ENCODE data around the gene ERC1. TPM values are rescaled to one million over a fixed set of nuclear protein-coding genes. Genes with fewer than 3 reads are reported as not detected.

ERC1 gene
- total and polyA plus RNA-seq, 9 of the 15 experiments (the other 6 are each of a cell fraction or from before 2014, with no cell fraction given): 0.74 to 11.8 (median 4.8) TPM

GRCh38 chr12:1499351-1499750 is 508.3 kb downstream of the ERC1 start:
- intact Hi-C loops (cut with micrococcal nuclease): no loop called here
- TF ChIP-seq NCOA4 (IDR thresholded peaks at IDR 0.05; ENCODE audit: partially characterized antibody): no peak
- TF ChIP-seq SNIP1 (IDR thresholded peaks at IDR 0.05; ENCODE audit: low read depth): no peak
- TF ChIP-seq MEF2A (IDR thresholded peaks at IDR 0.05; ENCODE audit: control insufficient read depth, low read depth, low read length): no peak
- TF ChIP-seq RUNX1 (IDR thresholded peaks at IDR 0.05; ENCODE audit: low read depth): no peak
- TF ChIP-seq DACH1 (IDR thresholded peaks at IDR 0.05; ENCODE audit: partially characterized antibody): no peak
- no peak for TF ChIP-seq HNRNPLL (IDR thresholded peaks at IDR 0.05; ENCODE audit: low read depth, low read length, poor library complexity, severe bottlenecking)
- no peak for TF ChIP-seq ZNF224 (CRISPR knock-in tag; IDR thresholded peaks at IDR 0.05)
- TF ChIP-seq, protein P1, sequence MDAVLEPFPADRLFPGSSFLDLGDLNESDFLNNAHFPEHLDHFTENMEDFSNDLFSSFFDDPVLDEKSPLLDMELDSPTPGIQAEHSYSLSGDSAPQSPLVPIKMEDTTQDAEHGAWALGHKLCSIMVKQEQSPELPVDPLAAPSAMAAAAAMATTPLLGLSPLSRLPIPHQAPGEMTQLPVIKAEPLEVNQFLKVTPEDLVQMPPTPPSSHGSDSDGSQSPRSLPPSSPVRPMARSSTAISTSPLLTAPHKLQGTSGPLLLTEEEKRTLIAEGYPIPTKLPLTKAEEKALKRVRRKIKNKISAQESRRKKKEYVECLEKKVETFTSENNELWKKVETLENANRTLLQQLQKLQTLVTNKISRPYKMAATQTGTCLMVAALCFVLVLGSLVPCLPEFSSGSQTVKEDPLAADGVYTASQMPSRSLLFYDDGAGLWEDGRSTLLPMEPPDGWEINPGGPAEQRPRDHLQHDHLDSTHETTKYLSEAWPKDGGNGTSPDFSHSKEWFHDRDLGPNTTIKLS (IDR thresholded peaks at IDR 0.05; ENCODE audit: borderline replicate concordance, low read depth): no peak
- TF ChIP-seq MYNN (IDR thresholded peaks at IDR 0.05): no peak
- TF ChIP-seq MYNN (CRISPR knock-in tag; IDR thresholded peaks at IDR 0.05): no peak
- no peak for TF ChIP-seq HEY1 (CRISPR knock-in tag; IDR thresholded peaks at IDR 0.05; ENCODE audit: borderline replicate concordance)
- TF ChIP-seq FOXA3 (CRISPR knock-in tag; conservative IDR thresholded peaks at IDR 0.05 in 1 of 2, IDR thresholded peaks at IDR 0.05 in 1 of 2): no peak
- TF ChIP-seq ZNF407 (IDR thresholded peaks at IDR 0.05; ENCODE audit: low read depth): no peak
- TF ChIP-seq TCF7L2 (IDR thresholded peaks at IDR 0.05; ENCODE audit: low read depth, low read length): no peak
- ATAC-seq (no peak), DNase-seq (ENCODE audit: extremely low read depth in 1 of 4, low spot score in 3 of 4) (no peak), FAIRE-seq (no peak)
- Histone ChIP-seq H3K4me3 (no peak overlapping the region), H2AFZ (ENCODE audit: low read depth, low read length) (peak overlapping the region; percentile 88), H4K20me1 (replicated peaks; ENCODE audit: control insufficient read depth, insufficient read depth, low read length) (no peaks in the 10 kb centered on the region), H3K36me3 (ENCODE audit: control insufficient read depth, insufficient read depth, low read length) (no peaks in the 10 kb centered on the region), H3K9me1 (ENCODE audit: control insufficient read depth, insufficient read depth, low read length) (no peaks in the 10 kb centered on the region), H3K9me3 (replicated peaks; ENCODE audit: control insufficient read depth, insufficient read depth, low read depth, low read length) (no peaks in the 10 kb centered on the region; the same call in none of the 2 replicates), H3K4me2 (ENCODE audit: insufficient read depth, low read length) (0 out of 2 replicates have a peak overlapping the region, but pooled peaks have one; percentile 77), H3K27me3 (ENCODE audit: control insufficient read depth in 2 of 2, insufficient read depth in 2 of 2, low read length in 2 of 2) (no peaks in the 10 kb centered on the region), H3K9ac (ENCODE audit: insufficient read depth in 1 of 2, low read depth in 2 of 2, low read length in 2 of 2) (peak overlapping the region in 1 of 2 experiments; percentile 56; a peak in 2 of 4 replicates), H3K79me2 (ENCODE audit: control insufficient read depth, insufficient read depth, low read length) (peaks cover 5% of the 10 kb centered on the region; the same call in 1 of the 3 replicates), H3K27ac (ENCODE audit: extremely low read depth, low read depth, low read length) (peak overlapping the region; percentile 94; the same call in 2 of the 3 replicates), H3K4me1 (replicated peaks in 1 of 2; ENCODE audit: control insufficient read depth in 2 of 2, insufficient read depth in 2 of 2, low read length in 2 of 2) (peaks cover 14 to 39% of the 10 kb centered on the region in 2 experiments; a peak in 4 of 5 replicates)
- in situ Hi-C loops (cut with MboI): no loop called here
- ChIA-PET CTCF (ENCODE audit: low intra/inter-chr PET ratio) (no interaction called here), POLR2A (interaction anchor here (0.6 to 1.2 kb wide), 2 partner anchors 17 to 34 kb away, joined by 3 read pairs; no protein-coding TSS in a partner anchor)
- BruUV-seq (replicated peaks): no TSS peak
- WGBS (ENCODE audit: insufficient coverage, low coverage, missing lambda C conversion rate): 89% methylated on average over 12 of the region's 12 CpGs

All from K562 (cell line).